KMS-11 (cell line): ENCODE data around the gene AVPR2.

Source experiments
- H2AFZ ChIP-seq: fragments of 200-600 bp; sonication (generic); 2 replicates; pipeline ENCODE4 v1.6.1; 2016; ENCODE audit warnings: antibody characterized with exemption, mixed run types, low read depth
- H3K27ac ChIP-seq: fragments of 200-600 bp; sonication (generic); 2 replicates; pipeline ENCODE4 v1.6.1; 2016; ENCODE audit warnings: mild to moderate bottlenecking, mixed run types
- H3K27me3 ChIP-seq: fragments of 200-600 bp; sonication (generic); 2 replicates; pipeline ENCODE4 v1.6.1; 2017; ENCODE audit warnings: mild to moderate bottlenecking, low read depth, mixed run types, moderate library complexity; ENCODE audit not compliant: insufficient read depth
- H3K36me3 ChIP-seq: fragments of 200-600 bp; sonication (generic); 2 replicates; pipeline ENCODE4 v1.6.1; 2017; ENCODE audit warnings: mild to moderate bottlenecking, mixed run types; ENCODE audit not compliant: insufficient read depth
- H3K4me1 ChIP-seq: fragments of 200-600 bp; sonication (generic); 2 replicates; pipeline ENCODE4 v1.6.1; 2016; ENCODE audit warnings: mild to moderate bottlenecking, low read depth, mixed run types; ENCODE audit not compliant: poor library complexity, severe bottlenecking
- H3K4me2 ChIP-seq: fragments of 200-600 bp; sonication (generic); 2 replicates; pipeline ENCODE4 v1.7.0; 2016; ENCODE audit warnings: mild to moderate bottlenecking, mixed run types
- H3K4me3 ChIP-seq: fragments of 200-600 bp; sonication (generic); IDR thresholded peaks from 2 replicates; pipeline ENCODE4 v1.6.1; 2017; ENCODE audit warnings: low read depth, low read length, mixed read lengths; ENCODE audit not compliant: insufficient read depth
- H3K79me2 ChIP-seq: fragments of 200-600 bp; sonication (generic); 2 replicates; pipeline ENCODE4 v1.6.1; 2016; ENCODE audit warnings: low read depth, mixed run types; ENCODE audit not compliant: insufficient read depth
- H3K9ac ChIP-seq: fragments of 200-600 bp; sonication (generic); 2 replicates; pipeline ENCODE4 v1.6.1; 2016; ENCODE audit warnings: mild to moderate bottlenecking, mixed run types
- H4K20me1 ChIP-seq: fragments of 200-600 bp; sonication (generic); 2 replicates; pipeline ENCODE4 v1.6.1; 2016; ENCODE audit warnings: mild to moderate bottlenecking, mixed run types; ENCODE audit not compliant: insufficient read depth
- TF ChIP-seq, protein P1 (sequence below): fragments of 200-600 bp; sonication (generic); conservative IDR thresholded peaks from 2 replicates; pipeline ENCODE4 v1.6.1; 2017; ENCODE audit warnings: low read depth, mild to moderate bottlenecking, antibody characterized with exemption, low read length, moderate library complexity, mixed read lengths

AVPR2 gene

DNA sequence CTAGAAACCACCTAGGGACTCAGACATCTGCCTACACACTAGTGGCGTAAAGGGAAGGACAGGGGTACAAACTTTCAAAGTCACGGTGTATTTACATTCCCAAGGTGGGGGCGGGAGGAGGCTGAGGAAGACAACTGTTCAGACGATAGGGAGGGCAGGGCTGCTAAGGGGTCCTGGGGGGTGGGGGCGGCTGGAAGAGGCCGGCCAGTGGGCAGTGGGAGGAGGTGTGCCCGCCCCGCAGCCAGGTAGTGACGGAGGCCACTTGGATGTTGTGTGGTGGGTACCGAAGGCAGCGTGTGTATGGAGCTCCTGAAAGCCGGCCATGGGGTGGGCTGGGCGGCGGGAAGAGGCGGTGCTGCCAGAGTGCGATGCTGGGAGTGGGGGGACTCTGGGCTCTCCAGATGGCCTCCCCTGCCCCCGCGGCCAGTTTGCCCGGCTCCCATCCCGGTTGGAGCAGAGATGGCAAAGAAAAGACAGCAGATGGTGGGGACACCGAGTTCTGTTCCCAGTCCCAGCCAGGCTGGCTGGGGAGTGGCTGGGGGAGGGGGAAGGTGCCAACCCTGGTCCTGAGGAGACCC lies 42.7 kb upstream of the AVPR2 start:
- H3K27ac ChIP-seq = no peak overlapping the region
- H3K36me3 ChIP-seq = no peaks in the 10 kb centered on the region
- H3K4me3 ChIP-seq = no peak overlapping the region
- no peak overlapping the region for H3K4me2 ChIP-seq
- H3K79me2 ChIP-seq = no peaks in the 10 kb centered on the region
- H2AFZ ChIP-seq = no peak overlapping the region
- H3K27me3 ChIP-seq = peaks cover 76% of the 10 kb centered on the region; the same call in 1 of the 2 replicates
- no peak overlapping the region for H3K9ac ChIP-seq
- H3K4me1 ChIP-seq = no peaks in the 10 kb centered on the region
- no peaks in the 10 kb centered on the region for H4K20me1 ChIP-seq
- TF ChIP-seq, protein P1, sequence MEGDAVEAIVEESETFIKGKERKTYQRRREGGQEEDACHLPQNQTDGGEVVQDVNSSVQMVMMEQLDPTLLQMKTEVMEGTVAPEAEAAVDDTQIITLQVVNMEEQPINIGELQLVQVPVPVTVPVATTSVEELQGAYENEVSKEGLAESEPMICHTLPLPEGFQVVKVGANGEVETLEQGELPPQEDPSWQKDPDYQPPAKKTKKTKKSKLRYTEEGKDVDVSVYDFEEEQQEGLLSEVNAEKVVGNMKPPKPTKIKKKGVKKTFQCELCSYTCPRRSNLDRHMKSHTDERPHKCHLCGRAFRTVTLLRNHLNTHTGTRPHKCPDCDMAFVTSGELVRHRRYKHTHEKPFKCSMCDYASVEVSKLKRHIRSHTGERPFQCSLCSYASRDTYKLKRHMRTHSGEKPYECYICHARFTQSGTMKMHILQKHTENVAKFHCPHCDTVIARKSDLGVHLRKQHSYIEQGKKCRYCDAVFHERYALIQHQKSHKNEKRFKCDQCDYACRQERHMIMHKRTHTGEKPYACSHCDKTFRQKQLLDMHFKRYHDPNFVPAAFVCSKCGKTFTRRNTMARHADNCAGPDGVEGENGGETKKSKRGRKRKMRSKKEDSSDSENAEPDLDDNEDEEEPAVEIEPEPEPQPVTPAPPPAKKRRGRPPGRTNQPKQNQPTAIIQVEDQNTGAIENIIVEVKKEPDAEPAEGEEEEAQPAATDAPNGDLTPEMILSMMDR = no peak

DNA sequence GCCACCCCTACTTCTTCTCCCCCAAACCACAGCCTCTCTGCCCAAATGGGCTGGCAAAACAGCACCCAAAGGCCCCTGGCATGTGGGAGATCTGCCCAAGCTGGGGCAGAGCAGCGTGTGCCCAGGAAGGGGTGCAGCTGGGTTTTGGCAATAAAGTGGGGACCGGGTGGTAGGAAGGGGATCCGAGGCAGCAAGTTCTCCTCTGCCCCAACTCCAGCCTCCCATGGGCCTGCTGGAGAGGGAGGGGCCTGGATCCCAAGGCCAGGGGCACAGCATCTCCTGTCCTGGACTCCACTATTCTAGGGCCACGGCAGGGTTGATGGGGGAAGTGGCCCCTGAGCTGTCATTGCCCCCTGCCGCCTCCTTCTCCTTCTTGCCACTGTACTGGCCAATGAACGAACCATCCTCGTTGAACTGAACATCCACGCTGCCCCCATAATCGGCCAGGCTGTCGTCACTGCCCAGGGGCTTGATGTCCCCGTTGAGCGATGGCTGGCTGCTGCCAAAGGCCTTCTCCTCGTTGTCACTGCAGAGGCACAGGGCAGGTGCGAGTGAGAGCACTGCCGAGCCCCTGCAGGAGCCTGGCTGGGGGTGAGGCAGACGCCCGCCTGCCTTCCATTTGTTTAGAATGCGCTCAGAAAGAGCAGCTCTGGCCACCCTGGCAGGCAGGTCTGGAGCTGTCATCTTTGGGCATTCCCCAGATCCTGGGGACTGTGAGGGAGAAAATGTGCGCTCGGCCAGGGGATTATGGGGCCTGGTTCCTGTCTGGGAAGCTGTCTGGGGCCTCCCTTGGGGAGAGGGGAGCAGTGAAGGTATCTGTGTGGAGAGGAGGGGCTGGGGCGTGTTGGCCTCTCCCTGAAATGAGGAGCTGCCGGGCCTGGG lies 41.9 kb upstream of the AVPR2 start:
- H3K4me1 ChIP-seq = no peaks in the 10 kb centered on the region
- H3K79me2 ChIP-seq = no peaks in the 10 kb centered on the region
- no peaks in the 10 kb centered on the region for H4K20me1 ChIP-seq
- H3K9ac ChIP-seq = no peak overlapping the region
- no peak overlapping the region for H3K27ac ChIP-seq
- H3K4me2 ChIP-seq = no peak overlapping the region
- no peak overlapping the region for H3K4me3 ChIP-seq
- TF ChIP-seq, protein P1 = no peak
- peaks cover 77% of the 10 kb centered on the region; the same call in 1 of the 2 replicates for H3K27me3 ChIP-seq
- H3K36me3 ChIP-seq = no peaks in the 10 kb centered on the region
- H2AFZ ChIP-seq = no peak overlapping the region

DNA sequence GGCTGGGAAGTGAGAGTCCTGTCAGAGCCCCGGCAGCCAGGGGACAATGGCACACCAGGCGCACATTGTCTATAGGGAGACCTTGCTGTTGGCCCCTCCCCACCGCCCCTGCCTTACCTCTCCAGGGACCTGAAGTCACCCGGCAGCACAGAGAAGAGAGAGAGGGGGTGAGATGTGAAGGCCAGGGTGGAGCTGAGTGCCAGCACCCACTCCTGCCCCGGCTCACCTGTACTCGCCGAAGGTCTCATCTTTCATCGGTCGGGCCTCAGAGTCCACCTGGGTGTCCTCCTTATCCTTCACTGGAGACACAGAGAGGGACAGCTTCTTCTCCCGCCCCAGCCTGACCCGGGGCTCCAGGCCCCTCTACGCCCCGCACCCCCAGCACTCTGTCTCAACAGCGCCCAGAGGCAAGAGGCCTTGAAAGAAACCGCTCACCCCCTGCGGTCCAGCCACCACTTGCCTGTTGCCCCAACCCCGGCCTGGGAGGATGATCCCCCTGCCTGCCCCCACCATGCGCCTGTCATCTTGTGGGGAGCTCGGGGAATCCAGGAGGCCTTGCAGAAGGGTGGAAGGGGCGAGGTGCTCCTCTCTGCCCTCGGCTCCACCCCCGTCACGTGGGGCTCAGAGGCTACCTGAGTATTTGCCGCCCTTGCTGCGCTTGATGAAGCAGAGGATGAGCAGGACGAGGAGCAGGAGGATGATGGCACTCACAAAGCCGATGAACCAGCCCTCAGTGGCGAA lies 41.1 kb upstream of the AVPR2 start:
- no peaks in the 10 kb centered on the region for H3K79me2 ChIP-seq
- H3K4me1 ChIP-seq = no peaks in the 10 kb centered on the region
- H4K20me1 ChIP-seq = no peaks in the 10 kb centered on the region
- H3K36me3 ChIP-seq = no peaks in the 10 kb centered on the region
- no peak overlapping the region for H3K4me3 ChIP-seq
- H3K27ac ChIP-seq = no peak overlapping the region
- H3K4me2 ChIP-seq = no peak overlapping the region
- TF ChIP-seq, protein P1 = no peak
- H3K27me3 ChIP-seq = peaks cover 76% of the 10 kb centered on the region; the same call in 1 of the 2 replicates
- no peak overlapping the region for H2AFZ ChIP-seq
- no peak overlapping the region for H3K9ac ChIP-seq

DNA sequence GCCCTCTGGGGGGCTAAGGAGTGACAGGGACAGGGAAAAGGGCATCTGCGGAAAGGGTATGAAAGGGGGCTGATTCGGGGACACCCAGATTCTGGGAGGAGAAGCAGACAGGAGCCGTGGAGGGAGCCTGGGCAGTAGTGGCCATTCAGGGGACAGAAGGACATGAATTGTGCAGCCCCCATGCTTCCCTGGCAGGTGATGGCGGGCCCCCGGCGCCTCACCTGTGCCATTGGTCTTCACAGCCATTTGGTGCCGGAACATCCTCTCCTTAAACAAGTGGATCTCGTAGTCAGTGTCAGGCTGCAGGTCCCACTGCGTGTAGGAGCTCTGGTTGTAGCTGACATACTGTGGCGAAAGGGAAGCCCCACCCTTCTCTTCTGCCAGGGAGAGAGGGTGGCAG lies 40.4 kb upstream of the AVPR2 start:
- Histone ChIP-seq H3K9ac (no peak overlapping the region), H3K4me1 (no peaks in the 10 kb centered on the region), H3K79me2 (no peaks in the 10 kb centered on the region), H3K4me2 (no peak overlapping the region), H4K20me1 (no peaks in the 10 kb centered on the region), H3K27me3 (peaks cover 81% of the 10 kb centered on the region; the same call in 1 of the 2 replicates), H3K27ac (no peak overlapping the region), H3K36me3 (no peaks in the 10 kb centered on the region), H2AFZ (no peak overlapping the region), H3K4me3 (no peak overlapping the region)
- TF ChIP-seq, protein P1 = no peak
